Thymus (tissue), 11 donors: Measurements from ENCODE around the gene EXOSC10. TPM values are rescaled to one million over a fixed set of nuclear protein-coding genes. Genes with fewer than 3 reads are reported as not detected.
"Not testable (repeated sequence)": the region's sequence is repeated elsewhere in the genome, so short reads cannot be mapped to it uniquely, and the experiment has no call there.

Experiments
- DNase-seq, 9 donors: peaks; one replicate each; pipeline ENCODE4 v3.0.0-alpha.2; 2013; ENCODE audit warnings: low spot score in 9 of 9, low read depth in 6 of 9, missing footprints in 1 of 9
- H3K27ac ChIP-seq, 2 donors: one replicate each; pipeline ENCODE4 v1.5.1; 2013; ENCODE audit warnings: control low read depth in 1 of 2, low read depth in 1 of 2, low read length in 1 of 2, mild to moderate bottlenecking in 1 of 2, moderate library complexity in 1 of 2
- H3K27me3 ChIP-seq, 2 donors: one replicate each; pipeline ENCODE4 v1.5.1; 2013; ENCODE audit warnings: low read length in 1 of 2; ENCODE audit not compliant: control insufficient read depth in 2 of 2, insufficient read depth in 1 of 2
- H3K36me3 ChIP-seq, 2 donors: one replicate each; pipeline ENCODE4 v1.5.1; 2013; ENCODE audit warnings: low read length in 1 of 2, mild to moderate bottlenecking in 1 of 2, moderate library complexity in 1 of 2; ENCODE audit not compliant: control insufficient read depth in 2 of 2, insufficient read depth in 2 of 2
- H3K4me1 ChIP-seq, 2 donors: one replicate each; pipeline ENCODE4 v1.5.1; 2013; ENCODE audit warnings: low read length in 2 of 2; ENCODE audit not compliant: control insufficient read depth in 2 of 2, insufficient read depth in 2 of 2
- H3K4me3 ChIP-seq, 2 donors: one replicate each; pipeline ENCODE4 v1.5.1; 2013; ENCODE audit warnings: low read length in 2 of 2, control low read depth in 1 of 2, mild to moderate bottlenecking in 1 of 2
- H3K9me3 ChIP-seq, 2 donors: one replicate each; pipeline ENCODE4 v1.5.1; 2013; ENCODE audit warnings: low read length in 1 of 2, mild to moderate bottlenecking in 1 of 2; ENCODE audit not compliant: control insufficient read depth in 2 of 2, insufficient read depth in 1 of 2
- WGBS: extraction: QIAGEN DNeasy Blood & Tissue Kit; methylation state at CpG from one replicate; pipeline ENCODE4 v1.1.7; 2013; 5-methylcytosine and 5-hydroxymethylcytosine counted together
- polyA plus RNA-seq: library from polyadenylated mRNA; stranded (reverse); fragments of 200-250 nt; gene quantifications from one replicate; pipeline ENCODE4 v1.2.3, GENCODE V29; 2013
- total RNA-seq: library from RNA; stranded (reverse); fragments of 120-200 nt; gene quantifications from one replicate; pipeline ENCODE4 v1.2.4, GENCODE V29; 2013
- donor health status: healthy.

EXOSC10 gene
- total and polyA plus RNA-seq, 2 donors = 44.9 to 52.2 TPM

GRCh38 chr1:11023201-11023600 is 76.5 kb downstream of the EXOSC10 start:
- Histone ChIP-seq H3K36me3 (peaks cover 54 to 82% of the 10 kb centered on the region in 2 donors), H3K27ac (no peak overlapping the region), H3K27me3 (no peaks in the 10 kb centered on the region), H3K4me1 (no peaks in the 10 kb centered on the region), H3K9me3 (no peaks in the 10 kb centered on the region), H3K4me3 (no peak overlapping the region)
- no peak for DNase-seq
- 97% methylated on average over 14 of the region's 14 CpGs for WGBS

- no peak for DNase-seq
- Histone ChIP-seq H3K27me3 (no peaks in the 10 kb centered on the region), H3K9me3 (no peaks in the 10 kb centered on the region), H3K4me3 (no peak overlapping the region), H3K27ac (no peak overlapping the region), H3K4me1 (no peaks in the 10 kb centered on the region), H3K36me3 (peaks cover 59 to 82% of the 10 kb centered on the region in 2 donors)
- 94% methylated on average over 7 of the region's 7 CpGs for WGBS
These were observed 79.7 kb downstream of the EXOSC10 start for GRCh38 chr1:11019971-11020370.

GRCh38 chr1:11019358-11019757 is 80.3 kb downstream of the EXOSC10 start:
- H3K4me1 ChIP-seq, H3K27me3 ChIP-seq, H3K9me3 ChIP-seq, H3K27ac ChIP-seq, H3K4me3 ChIP-seq, DNase-seq: not testable (repeated sequence)
- WGBS = 96% methylated on average over 8 of the region's 8 CpGs
- H3K36me3 ChIP-seq = peaks cover 63 to 84% of the 10 kb centered on the region in 2 donors

Other genes starting within 250 kb of the EXOSC10 start
- gene TARDBP, start 87.2 kb downstream of the EXOSC10 start, total RNA-seq = 32.5 TPM
- gene TARDBP, start 87.2 kb downstream of the EXOSC10 start, polyA plus RNA-seq = 155 TPM
- gene MASP2, start 52.6 kb downstream of the EXOSC10 start, total RNA-seq = not detected
- 0.05 TPM for gene MASP2, start 52.6 kb downstream of the EXOSC10 start, polyA plus RNA-seq
- gene SRM, start 39.9 kb downstream of the EXOSC10 start, total RNA-seq = 13.1 TPM
- gene SRM, start 39.9 kb downstream of the EXOSC10 start, polyA plus RNA-seq = 62.9 TPM
- 0.09 TPM for gene ANGPTL7, start 89.5 kb upstream of the EXOSC10 start, total RNA-seq
- gene ANGPTL7, start 89.5 kb upstream of the EXOSC10 start, polyA plus RNA-seq = 1.5 TPM
- gene MTOR, start 162.7 kb upstream of the EXOSC10 start, total RNA-seq = 25.2 TPM
- gene MTOR, start 162.7 kb upstream of the EXOSC10 start, polyA plus RNA-seq = 31.3 TPM
- gene UBIAD1, start 173.3 kb upstream of the EXOSC10 start, total RNA-seq = 7.3 TPM
- 9.8 TPM for gene UBIAD1, start 173.3 kb upstream of the EXOSC10 start, polyA plus RNA-seq